Pulmonary artery endothelial cell (primary cell): ENCODE data around the gene GRM2. TPM values are rescaled to one million over a fixed set of nuclear protein-coding genes. Genes with fewer than 3 reads are reported as not detected.

ENCODE experiments used
- DNase-seq: peaks from one replicate; pipeline ENCODE4 v3.0.0-alpha.2; 2011; ENCODE audit warnings: low read depth, low spot score
- total RNA-seq: library from RNA; depleted of rRNA; stranded (reverse); fragments of >200 nt; gene quantifications from 2 replicates; pipeline ENCODE4 v1.2.3, GENCODE V29; 2014

Gene GRM2
- total RNA-seq, 1 donor from 2014 or later = not detected

GRCh38 chr3:51705276-51706020, 1.4 kb upstream of the GRM2 start:
- no peak for DNase-seq

- no peak for DNase-seq
These were observed 815 bp upstream of the GRM2 start for GRCh38 chr3:51706021-51706485.

GRCh38 chr3:51708216-51708845, 1.5 kb downstream of the GRM2 start:
- no peak for DNase-seq

GRCh38 chr3:51709004-51709420, 2.1 kb downstream of the GRM2 start:
- no peak for DNase-seq

- DNase-seq = no peak
These were observed 2.8 kb downstream of the GRM2 start for GRCh38 chr3:51709675-51710074.

- no peak for DNase-seq
These were observed 3.9 kb downstream of the GRM2 start for GRCh38 chr3:51710631-51711351.

GRCh38 chr3:51711352-51712037, 4.6 kb downstream of the GRM2 start:
- DNase-seq = no peak

- DNase-seq = no peak
These were observed 5.2 kb downstream of the GRM2 start for GRCh38 chr3:51712038-51712420.

GRCh38 chr3:51712511-51712931, 5.7 kb downstream of the GRM2 start:
- no peak for DNase-seq

GRCh38 chr3:51712963-51713362, 6.1 kb downstream of the GRM2 start:
- no peak for DNase-seq

GRCh38 chr3:51715231-51715976, 8.5 kb downstream of the GRM2 start:
- no peak for DNase-seq

GRCh38 chr3:51715977-51716294, 9.1 kb downstream of the GRM2 start:
- no peak for DNase-seq

- no peak for DNase-seq
These were observed 9.9 kb downstream of the GRM2 start for GRCh38 chr3:51716805-51717204.

- no peak for DNase-seq
These were observed 10.6 kb downstream of the GRM2 start for GRCh38 chr3:51717446-51717845.

GRCh38 chr3:51717947-51718346, 11.1 kb downstream of the GRM2 start:
- DNase-seq = no peak

GRCh38 chr3:51718547-51719409, 11.9 kb downstream of the GRM2 start:
- DNase-seq = no peak

GRCh38 chr3:51719410-51720025, 12.7 kb downstream of the GRM2 start:
- no peak for DNase-seq

- DNase-seq = no peak
These were observed 13.6 kb downstream of the GRM2 start for GRCh38 chr3:51720292-51721061.
